ENCODE measurements around the gene WASHC4. TPM values are rescaled to one million over a fixed set of nuclear protein-coding genes. Genes with fewer than 3 reads are reported as not detected.

Gene WASHC4
- total RNA-seq, 1 experiment from 2014 or later, result 28.7 TPM

GRCh38 chr12:105085501-105085900 is 22.0 kb upstream of the WASHC4 start:
- intact Hi-C loops (cut with micrococcal nuclease; ENCODE audit: unreplicated experiment), result no loop called here
- H3F3A ChIP-seq (ENCODE audit: insufficient read depth, low read depth), result no peaks in the 10 kb centered on the region
- H3K9me2 ChIP-seq (ENCODE audit: insufficient read depth), result no peaks in the 10 kb centered on the region
- H3K79me2 ChIP-seq (ENCODE audit: low read depth), result no peaks in the 10 kb centered on the region
- TF ChIP-seq CTCF (conservative IDR thresholded peaks at IDR 0.05), result no peak; the same call in 1 of the 2 replicates
- TF ChIP-seq EZH2 (IDR thresholded peaks at IDR 0.05; ENCODE audit: low read depth), result no peak
- no peak for DNase-seq
- peaks cover 8% of the 10 kb centered on the region for H3K4me1 ChIP-seq (replicated peaks; ENCODE audit: insufficient read depth)
- H4K20me1 ChIP-seq (ENCODE audit: insufficient read depth), result no peaks in the 10 kb centered on the region
- no peaks in the 10 kb centered on the region for H3K27me3 ChIP-seq (ENCODE audit: insufficient read depth, low read depth)
- no peak overlapping the region for H3K4me3 ChIP-seq
- no TSS peak for BruUV-seq (replicated peaks)
- H3K9me3 ChIP-seq (ENCODE audit: insufficient read depth, low read depth), result no peaks in the 10 kb centered on the region
- H3K36me3 ChIP-seq (ENCODE audit: low read depth), result no peaks in the 10 kb centered on the region
- no peak overlapping the region for H2AFZ ChIP-seq
- H3K27ac ChIP-seq, result no peak overlapping the region
- ChIA-PET CTCF (no interaction called here), POLR2A (ENCODE audit: unreplicated experiment) (no interaction called here)
- no peak overlapping the region for H3K4me2 ChIP-seq

DNA sequence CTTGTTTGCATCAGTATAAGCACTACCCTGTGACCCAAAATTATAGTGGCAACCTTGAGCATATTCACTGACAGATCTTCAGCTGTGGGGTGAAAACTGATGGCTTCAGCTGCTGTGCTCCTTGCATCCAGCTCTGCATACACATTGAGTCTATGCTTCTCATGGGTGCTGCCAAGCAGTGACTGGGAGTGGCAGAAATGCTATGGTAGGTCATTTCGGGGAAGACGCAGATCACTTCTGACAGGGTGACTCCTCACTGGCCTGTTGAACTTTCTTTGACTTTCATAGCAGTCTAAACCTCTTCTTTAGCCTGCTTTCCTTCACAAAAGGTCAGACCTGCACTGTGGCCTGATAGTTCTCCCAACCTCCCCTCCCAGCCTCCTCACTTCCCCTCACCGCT is 17.7 kb upstream of the WASHC4 start:
- Histone ChIP-seq H3K4me2 (no peak overlapping the region), H3K36me3 (ENCODE audit: low read depth) (no peaks in the 10 kb centered on the region), H3K9me3 (ENCODE audit: insufficient read depth, low read depth) (peaks cover 6% of the 10 kb centered on the region), H3K4me1 (replicated peaks; ENCODE audit: insufficient read depth) (0 out of 2 replicates have a peak, but pooled peaks cover 6% of the 10 kb centered on the region), H3F3A (ENCODE audit: insufficient read depth, low read depth) (no peaks in the 10 kb centered on the region), H3K27ac (no peak overlapping the region), H3K79me2 (ENCODE audit: low read depth) (no peaks in the 10 kb centered on the region), H3K4me3 (no peak overlapping the region), H4K20me1 (ENCODE audit: insufficient read depth) (no peaks in the 10 kb centered on the region), H2AFZ (no peak overlapping the region), H3K9me2 (ENCODE audit: insufficient read depth) (no peaks in the 10 kb centered on the region), H3K27me3 (ENCODE audit: insufficient read depth, low read depth) (no peaks in the 10 kb centered on the region)
- ChIA-PET POLR2A (ENCODE audit: unreplicated experiment) (no interaction called here), CTCF (no interaction called here)
- BruUV-seq (replicated peaks), result no TSS peak
- DNase-seq, result no peak
- TF ChIP-seq EZH2 (IDR thresholded peaks at IDR 0.05; ENCODE audit: low read depth) (no peak), CTCF (conservative IDR thresholded peaks at IDR 0.05) (no peak)
- intact Hi-C loops (cut with micrococcal nuclease; ENCODE audit: unreplicated experiment), result no loop called here

GRCh38 chr12:105090361-105090760 is 17.2 kb upstream of the WASHC4 start:
- no peak overlapping the region for H3K4me2 ChIP-seq
- no peaks in the 10 kb centered on the region for H3K36me3 ChIP-seq (ENCODE audit: low read depth)
- TF ChIP-seq EZH2 (IDR thresholded peaks at IDR 0.05; ENCODE audit: low read depth) (no peak), CTCF (conservative IDR thresholded peaks at IDR 0.05) (no peak)
- DNase-seq, result no peak
- H3K4me3 ChIP-seq, result no peak overlapping the region
- no peaks in the 10 kb centered on the region for H3F3A ChIP-seq (ENCODE audit: insufficient read depth, low read depth)
- H3K9me2 ChIP-seq (ENCODE audit: insufficient read depth), result no peaks in the 10 kb centered on the region
- H4K20me1 ChIP-seq (ENCODE audit: insufficient read depth), result no peaks in the 10 kb centered on the region
- H3K27ac ChIP-seq, result no peak overlapping the region
- no peak overlapping the region for H2AFZ ChIP-seq
- 0 out of 2 replicates have a peak, but pooled peaks cover 6% of the 10 kb centered on the region for H3K4me1 ChIP-seq (replicated peaks; ENCODE audit: insufficient read depth)
- ChIA-PET CTCF (no interaction called here), POLR2A (ENCODE audit: unreplicated experiment) (no interaction called here)
- no peaks in the 10 kb centered on the region for H3K79me2 ChIP-seq (ENCODE audit: low read depth)
- H3K27me3 ChIP-seq (ENCODE audit: insufficient read depth, low read depth), result no peaks in the 10 kb centered on the region
- H3K9me3 ChIP-seq (ENCODE audit: insufficient read depth, low read depth), result peaks cover 6% of the 10 kb centered on the region
- no TSS peak for BruUV-seq (replicated peaks)
- intact Hi-C loops (cut with micrococcal nuclease; ENCODE audit: unreplicated experiment), result no loop called here
